ENCODE results near the gene NXPE1. TPM values are rescaled to one million over a fixed set of nuclear protein-coding genes. Genes with fewer than 3 reads are reported as not detected.
"Not testable (repeated sequence)": the region's sequence is repeated elsewhere in the genome, so short reads cannot be mapped to it uniquely, and the experiment has no call there.

Gene NXPE1
- polyA plus RNA-seq, 1 of the 3 experiments (the other 2 are of a cell fraction) = not detected

GRCh38 chr11:114609429-114609828, 49.7 kb upstream of the NXPE1 start:
- DNase-seq = no peak
- POLR2A ChIA-PET = no interaction called here

DNA sequence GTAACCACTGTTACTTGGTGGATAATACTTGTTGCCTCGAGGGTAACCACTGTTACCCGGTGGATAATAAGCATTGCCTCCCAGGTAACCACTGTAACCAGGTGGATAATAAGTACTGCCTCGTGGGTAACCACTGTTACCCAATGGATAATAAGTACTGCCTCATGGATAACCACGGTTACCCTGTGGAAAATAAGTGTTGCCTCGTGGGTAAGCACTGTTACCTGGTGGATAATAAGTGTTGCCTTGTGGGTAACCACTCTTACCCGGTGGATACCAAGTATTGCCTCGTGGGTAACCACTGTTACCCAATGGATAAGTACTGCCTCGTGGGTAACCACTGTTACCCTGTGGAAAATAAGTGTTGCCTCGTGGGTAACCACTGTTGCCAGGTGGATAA, 48.9 kb upstream of the NXPE1 start:
- H3K27ac ChIP-seq (ENCODE audit: low read depth in 2 of 2, low read length in 1 of 2); H3K9me2 ChIP-seq; H3F3A ChIP-seq (replicated peaks; ENCODE audit: insufficient read depth); H3K4me3 ChIP-seq (ENCODE audit: low read depth in 2 of 2, low read length in 1 of 2); H3K9me3 ChIP-seq; H3K4me1 ChIP-seq (ENCODE audit: control insufficient read depth in 1 of 2, insufficient read depth in 2 of 2, low read depth in 1 of 2, low read length in 1 of 2); H3K4me2 ChIP-seq; H3K9ac ChIP-seq; CTCF ChIA-PET; POLR2A ChIA-PET; H3K79me2 ChIP-seq (ENCODE audit: insufficient read depth); H3K27me3 ChIP-seq (ENCODE audit: insufficient read depth); H3K36me3 ChIP-seq (replicated peaks in 1 of 2; ENCODE audit: control insufficient read depth in 1 of 2, insufficient read depth in 2 of 2, low read length in 1 of 2); H4K20me1 ChIP-seq (ENCODE audit: insufficient read depth); H2AFZ ChIP-seq (ENCODE audit: low read depth); DNase-seq: not testable (repeated sequence)
- 9% methylated on average over 7 of the region's 9 CpGs for WGBS (ENCODE audit: low lambda C conversion rate)

More at GRCh38 chr11:114609429-114609828, 49.7 kb upstream of the NXPE1 start:
- no peaks in the 10 kb centered on the region for H3K79me2 ChIP-seq (ENCODE audit: insufficient read depth)
- TF ChIP-seq, protein P1, sequence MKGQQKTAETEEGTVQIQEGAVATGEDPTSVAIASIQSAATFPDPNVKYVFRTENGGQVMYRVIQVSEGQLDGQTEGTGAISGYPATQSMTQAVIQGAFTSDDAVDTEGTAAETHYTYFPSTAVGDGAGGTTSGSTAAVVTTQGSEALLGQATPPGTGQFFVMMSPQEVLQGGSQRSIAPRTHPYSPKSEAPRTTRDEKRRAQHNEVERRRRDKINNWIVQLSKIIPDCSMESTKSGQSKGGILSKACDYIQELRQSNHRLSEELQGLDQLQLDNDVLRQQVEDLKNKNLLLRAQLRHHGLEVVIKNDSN (IDR thresholded peaks at IDR 0.05; ENCODE audit: borderline replicate concordance, low read depth) = no peak
- TF ChIP-seq TEAD4 (IDR thresholded peaks at IDR 0.05; ENCODE audit: borderline replicate concordance, insufficient read depth) (no peak), RFX5 (IDR thresholded peaks at IDR 0.05; ENCODE audit: low read length) (no peak), CHD2 (IDR thresholded peaks at IDR 0.05; ENCODE audit: low read length, partially characterized antibody) (no peak), ELF1 (IDR thresholded peaks at IDR 0.05) (no peak), NFIC (IDR thresholded peaks at IDR 0.05; ENCODE audit: borderline replicate concordance) (no peak), EZH2phosphoT487 (IDR thresholded peaks at IDR 0.05; ENCODE audit: borderline replicate concordance, low read depth) (no peak), GATA2 (CRISPR knock-in tag; IDR thresholded peaks at IDR 0.05) (no peak), SIN3A (IDR thresholded peaks at IDR 0.05; ENCODE audit: borderline replicate concordance, low read depth, low read length) (no peak), FOXM1 (IDR thresholded peaks at IDR 0.05; ENCODE audit: low read depth) (no peak), TCF12 (IDR thresholded peaks at IDR 0.05) (no peak), FOSL2 (IDR thresholded peaks at IDR 0.05; ENCODE audit: borderline replicate concordance, low read depth) (no peak), MAX (IDR thresholded peaks at IDR 0.05; ENCODE audit: low read depth) (no peak), RXRA (IDR thresholded peaks at IDR 0.05; ENCODE audit: borderline replicate concordance, low read depth) (no peak)
- H3K4me3 ChIP-seq (ENCODE audit: low read depth in 2 of 2, low read length in 1 of 2) = no peak overlapping the region
- WGBS (ENCODE audit: low lambda C conversion rate) = 30% methylated on average over 9 of the region's 9 CpGs
- no peak overlapping the region for H2AFZ ChIP-seq (ENCODE audit: low read depth)
- no peaks in the 10 kb centered on the region for H3K27me3 ChIP-seq (ENCODE audit: insufficient read depth)
- no peaks in the 10 kb centered on the region for H3K4me1 ChIP-seq (ENCODE audit: control insufficient read depth in 1 of 2, insufficient read depth in 2 of 2, low read depth in 1 of 2, low read length in 1 of 2)
- H3K27ac ChIP-seq (ENCODE audit: low read depth in 2 of 2, low read length in 1 of 2) = no peak overlapping the region
- no peaks in the 10 kb centered on the region for H3F3A ChIP-seq (replicated peaks; ENCODE audit: insufficient read depth)
- no peak overlapping the region for H3K9ac ChIP-seq
- H3K9me3 ChIP-seq = no peaks in the 10 kb centered on the region
- H4K20me1 ChIP-seq (ENCODE audit: insufficient read depth) = no peaks in the 10 kb centered on the region
- H3K9me2 ChIP-seq = no peaks in the 10 kb centered on the region
- H3K36me3 ChIP-seq (replicated peaks in 1 of 2; ENCODE audit: control insufficient read depth in 1 of 2, insufficient read depth in 2 of 2, low read length in 1 of 2) = no peaks in the 10 kb centered on the region
- CTCF ChIA-PET = no interaction called here
- H3K4me2 ChIP-seq = no peak overlapping the region
